A549 treated with Hydrocortisone at 1 μM for 4 hours (cell line): ENCODE data around the gene ENPP1. TPM values are rescaled to one million over a fixed set of nuclear protein-coding genes. Genes with fewer than 3 reads are reported as not detected.

Experiments used
- total RNA-seq: library from RNA; stranded (reverse); fragments of 200-300 nt; extraction: Qiagen RNA extraction; gene quantifications from 5 replicates; pipeline ENCODE4 v1.2.3, GENCODE V29; 2022

ENPP1 gene
- 1.2 to 1.6 TPM (median 1.6 TPM) in 5 replicates for total RNA-seq

DNA sequence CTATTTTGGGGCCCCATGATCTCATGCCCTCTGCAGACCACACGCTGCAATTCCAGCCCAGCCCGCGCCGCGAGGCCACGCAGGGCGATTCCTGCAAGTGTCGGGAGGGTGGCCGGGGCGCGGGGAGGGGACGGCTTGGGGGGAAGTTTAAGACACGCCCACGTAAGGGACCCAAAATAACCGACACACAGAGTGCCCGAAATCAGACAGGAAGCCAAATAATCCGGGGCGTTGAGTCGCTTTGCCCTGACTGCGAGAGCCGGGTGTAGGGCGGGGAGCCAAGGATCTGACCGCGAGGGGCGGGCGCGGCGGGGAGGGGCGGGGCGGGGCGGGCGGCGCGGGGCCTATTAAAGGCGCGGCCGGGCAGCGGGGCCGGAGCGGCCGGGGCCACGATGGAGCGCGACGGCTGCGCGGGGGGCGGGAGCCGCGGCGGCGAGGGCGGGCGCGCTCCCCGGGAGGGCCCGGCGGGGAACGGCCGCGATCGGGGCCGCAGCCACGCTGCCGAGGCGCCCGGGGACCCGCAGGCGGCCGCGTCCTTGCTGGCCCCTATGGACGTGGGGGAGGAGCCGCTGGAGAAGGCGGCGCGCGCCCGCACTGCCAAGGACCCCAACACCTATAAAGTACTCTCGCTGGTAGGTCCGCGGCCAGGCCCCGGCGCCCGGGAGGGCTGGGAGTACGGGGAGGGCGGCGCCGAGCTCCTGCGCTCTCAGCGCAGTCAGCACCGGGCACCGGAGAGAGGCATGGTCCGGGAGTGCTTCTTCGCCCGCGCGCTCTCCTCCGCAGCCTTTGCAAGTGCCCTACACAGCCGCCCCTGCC is at the start of gene ENPP1:
Gene ENPP1 (plus strand): TSS at position 377 of the 816 bp plus-strand sequence. CDS start 16 bp downstream, at position 393.

Other genes starting within 250 kb of the ENPP1 start
- gene ARG1, start 234.8 kb upstream of the ENPP1 start, total RNA-seq, result not detected in 5 replicates
- gene MED23, start 179.8 kb upstream of the ENPP1 start, total RNA-seq, result 6.2 to 9.0 TPM (median 6.6 TPM) in 5 replicates
- not detected in 5 replicates for gene ENPP3, start 170.7 kb upstream of the ENPP1 start, total RNA-seq
- not detected in 5 replicates for gene OR2A4, start 106.6 kb upstream of the ENPP1 start, total RNA-seq
- not detected in 5 replicates for gene CTAGE9, start 97.0 kb upstream of the ENPP1 start, total RNA-seq
- gene CCN2, start 143.4 kb downstream of the ENPP1 start, total RNA-seq, result 108 to 197 TPM (median 152 TPM) in 5 replicates